HepG2 (cell line): Measurements from ENCODE around the gene RXFP2. TPM values are rescaled to one million over a fixed set of nuclear protein-coding genes. Genes with fewer than 3 reads are reported as not detected.

Experiments used
- ATAC-seq: fragments of 200-7000 bp; cut with Tn5 transposase; 3 replicates; pipeline ENCODE4 v1.9.1; 2020; ENCODE audit warnings: mild to moderate bottlenecking, moderate library complexity
- BruUV-seq: library from RNA; stranded (reverse); fragments of 400-500 nt; replicated peaks from 2 replicates; lab custom pipeline; 2021; lab: Mats Ljungman, UMichigan
- CTCF ChIA-PET: fragments of 300-600 bp; formaldehyde crosslinking; extraction: SDS; loops from one replicate; lab custom pipeline; 2021; ENCODE audit warnings: low total read pairs, inconsistent platforms, low intra/inter-chr PET ratio; lab: Yijun Ruan, JAX
- POLR2A ChIA-PET: fragments of 350-600 bp; sonication (Branson Sonifier 250); formaldehyde crosslinking; loops from one replicate; lab custom pipeline; 2020; ENCODE audit warnings: antibody characterized with exemption, inconsistent platforms; lab: Yijun Ruan, JAX
- DNase-seq: peaks from one replicate; pipeline ENCODE4 v3.0.0-alpha.2; 2015; ENCODE audit warnings: low spot score
- FAIRE-seq: peaks from 3 replicates; lab custom pipeline; 2011; peaks lifted over from hg19 to GRCh38; lab: Jason Lieb, UNC
- H2AFZ ChIP-seq: one replicate; pipeline ENCODE4 v1.6.1; 2011; ENCODE audit warnings: low read length, inconsistent platforms
- H3K27ac ChIP-seq: fragments of 300-600 bp; 3 replicates; pipeline ENCODE4 v1.8.0; 2011; ENCODE audit warnings: mixed run types, mild to moderate bottlenecking, mixed read lengths, low read length, inconsistent platforms; ENCODE audit not compliant: insufficient read depth; ENCODE audit errors: extremely low read length
- H3K27me3 ChIP-seq, 2 experiments: fragments of 200-600 bp in 1 of 2; 2 replicates in 1 of 2; 3 replicates in 1 of 2; pipeline versions ENCODE4 v1.6.0 to v1.8.0; 2011; ENCODE audit warnings: low read length in 2 of 2, mild to moderate bottlenecking in 2 of 2, moderate library complexity in 2 of 2, inconsistent platforms in 1 of 2; ENCODE audit not compliant: insufficient read depth in 2 of 2, control insufficient read depth in 1 of 2
- H3K36me3 ChIP-seq, 2 experiments: fragments of 200-600 bp in 1 of 2; replicated peaks in 1 of 2; 2 replicates in 1 of 2; 3 replicates in 1 of 2; pipeline versions ENCODE4 v1.5.1 to v1.8.0; 2011; ENCODE audit warnings: low read length in 2 of 2, inconsistent platforms in 1 of 2; ENCODE audit not compliant: insufficient read depth in 2 of 2, control insufficient read depth in 1 of 2
- H3K4me1 ChIP-seq: 2 replicates; pipeline ENCODE4 v1.5.1; 2012; ENCODE audit warnings: low read length, inconsistent platforms; ENCODE audit not compliant: insufficient read depth
- H3K4me2 ChIP-seq: 2 replicates; pipeline ENCODE4 v1.6.0; 2011; ENCODE audit warnings: low read depth, low read length, inconsistent platforms
- H3K4me3 ChIP-seq, 3 experiments: fragments of 200-600 bp in 1 of 3; sonication (generic), shearing (Covaris generic) in 1 of 3; replicated peaks in 1 of 3; 2 replicates each; pipeline ENCODE4 v1.5.1; 2011 to 2016; ENCODE audit warnings: low read length in 3 of 3, inconsistent platforms in 2 of 3, low read depth in 2 of 3, mild to moderate bottlenecking in 2 of 3, control low read depth in 1 of 3, mixed read lengths in 1 of 3; ENCODE audit not compliant: insufficient read depth in 1 of 3
- H3K79me2 ChIP-seq: one replicate; pipeline ENCODE4 v1.6.1; 2011; ENCODE audit warnings: low read length, inconsistent platforms; ENCODE audit not compliant: insufficient read depth
- H3K9ac ChIP-seq: 2 replicates; pipeline ENCODE4 v1.6.0; 2011; ENCODE audit warnings: mild to moderate bottlenecking, low read depth, low read length, inconsistent platforms; ENCODE audit not compliant: insufficient read depth
- H3K9me3 ChIP-seq: 2 replicates; pipeline ENCODE4 v1.5.1; 2012; ENCODE audit warnings: mild to moderate bottlenecking, low read length
- H4K20me1 ChIP-seq: 2 replicates; pipeline ENCODE4 v1.6.0; 2011; ENCODE audit warnings: inconsistent platforms, mild to moderate bottlenecking, low read length, moderate library complexity; ENCODE audit not compliant: insufficient read depth
- ARNT ChIP-seq: fragments of 450-650 bp; IDR thresholded peaks from 2 replicates; pipeline ENCODE4 v1.6.1; 2017
- CCAR2 ChIP-seq: fragments of 200-400 bp; formaldehyde crosslinking; optimal IDR thresholded peaks from 2 replicates; pipeline ENCODE3; 2018; ENCODE audit warnings: low read depth, mild to moderate bottlenecking, low read length, moderate library complexity
- CEBPG ChIP-seq: IDR thresholded peaks from 2 replicates; pipeline ENCODE4 v1.6.1; 2016
- FOXK1 ChIP-seq: sonication (generic); formaldehyde crosslinking; IDR thresholded peaks from 2 replicates; pipeline ENCODE4 v1.4.0; 2020; ENCODE audit warnings: low read depth, missing genetic modification reagents, borderline replicate concordance
- FOXO1 ChIP-seq: sonication (generic); formaldehyde crosslinking; IDR thresholded peaks from 2 replicates; pipeline ENCODE4 v1.4.0; 2020; ENCODE audit warnings: missing genetic modification reagents
- GABPB1 ChIP-seq: IDR thresholded peaks from 2 replicates; pipeline ENCODE4 v1.6.1; 2016; ENCODE audit warnings: mild to moderate bottlenecking, missing genetic modification reagents, moderate library complexity, missing compliant biosample characterization
- GTF3A ChIP-seq: sonication (generic); formaldehyde crosslinking; conservative IDR thresholded peaks from 2 replicates; pipeline ENCODE4 v1.4.0; 2020; ENCODE audit warnings: mild to moderate bottlenecking, missing genetic modification reagents
- KDM5A ChIP-seq: fragments of 200-600 bp; sonication (generic); IDR thresholded peaks from 2 replicates; pipeline ENCODE4 v1.7.0; 2018; ENCODE audit warnings: antibody characterized with exemption, mild to moderate bottlenecking, low read length, borderline replicate concordance
- NFKB2 ChIP-seq: sonication (generic); formaldehyde crosslinking; IDR thresholded peaks from 2 replicates; pipeline ENCODE4 v1.4.0; 2020; ENCODE audit warnings: missing genetic modification reagents, borderline replicate concordance
- RXRB ChIP-seq: IDR thresholded peaks from 2 replicates; pipeline ENCODE4 v1.6.1; 2016; ENCODE audit warnings: borderline replicate concordance, missing genetic modification reagents, missing compliant biosample characterization
- SYNCRIP ChIP-seq: fragments of 200-400 bp; formaldehyde crosslinking; IDR thresholded peaks from 2 replicates; pipeline ENCODE4 v1.6.1; 2018; ENCODE audit warnings: mild to moderate bottlenecking, low read depth, low read length; ENCODE audit not compliant: insufficient read depth
- TCF7 ChIP-seq: sonication (generic); IDR thresholded peaks from 2 replicates; pipeline ENCODE4 v1.6.1; 2016; ENCODE audit warnings: antibody characterized with exemption, low read depth
- ZBTB40 ChIP-seq, 2 experiments: fragments of 450-650 bp in 1 of 2; sonication (generic) in 1 of 2; formaldehyde crosslinking in 1 of 2; IDR thresholded peaks; 2 replicates each; pipeline versions ENCODE4 v1.6.1 to v1.8.0; 2016 to 2022; ENCODE audit warnings: antibody characterized with exemption in 1 of 2, mild to moderate bottlenecking in 1 of 2, missing genetic modification reagents in 1 of 2
- ZNF382 ChIP-seq: sonication (generic); formaldehyde crosslinking; IDR thresholded peaks from 2 replicates; pipeline ENCODE4 v1.5.0; 2020; ENCODE audit warnings: missing genetic modification reagents, mild to moderate bottlenecking, borderline replicate concordance
- ZNF564 ChIP-seq: sonication (generic); formaldehyde crosslinking; IDR thresholded peaks from 2 replicates; pipeline ENCODE4 v1.8.1; 2023; ENCODE audit warnings: mild to moderate bottlenecking, missing genetic modification reagents
- ZNF713 ChIP-seq: sonication (generic); formaldehyde crosslinking; IDR thresholded peaks from 2 replicates; pipeline ENCODE4 v1.4.0; 2020; ENCODE audit warnings: mild to moderate bottlenecking, missing genetic modification reagents
- ZSCAN31 ChIP-seq: sonication (generic); formaldehyde crosslinking; IDR thresholded peaks from 2 replicates; pipeline ENCODE4 v1.5.0; 2020; ENCODE audit warnings: low read depth, mild to moderate bottlenecking, missing genetic modification reagents
- WGBS: methylation state at CpG from one replicate; pipeline ENCODE4 v1.1.6; 2017; ENCODE audit warnings: low lambda C conversion rate; 5-methylcytosine and 5-hydroxymethylcytosine counted together
- in situ Hi-C: cut with HindIII; loops from 2 replicates; pipeline ENCODE4 v1.10.0; 2017; ENCODE audit warnings: low pct_unique_long_range_greater_than_20kb; ENCODE audit not compliant: extremely low pct_ligation_motif_present
- intact Hi-C: fragments of 100-400 bp; cut with micrococcal nuclease; formaldehyde crosslinking; loops from one replicate; pipeline ENCODE4 v1.10.0; 2022; ENCODE audit not compliant: unreplicated experiment
- polyA plus RNA-seq, 8 experiments: library from polyadenylated mRNA; depleted of rRNA in 3 of 8; stranded (reverse) in 7 of 8; unstranded in 1 of 8; fragments of >200 nt; fragmentation: Illumina TruSeq in 4 of 8; extraction: Trizol in 4 of 8; gene quantifications; 2 replicates each; pipeline versions ENCODE4 v1.2.1 to v1.2.3, GENCODE V29; 2011 to 2016; ENCODE audit warnings: low read depth in 4 of 8, missing spikeins in 1 of 8, mixed read lengths in 1 of 8; ENCODE audit not compliant: insufficient read depth in 1 of 8
- total RNA-seq, 5 experiments: library from RNA; depleted of rRNA; stranded (reverse); fragments of >200 nt; fragmentation: Illumina TruSeq; extraction: Trizol; gene quantifications; 2 replicates each; pipeline ENCODE4 v1.2.3, GENCODE V29; 2016; ENCODE audit warnings: low read depth in 1 of 5

The RXFP2 gene
- total and polyA plus RNA-seq, 2 of the 13 experiments (the other 11 are each of a cell fraction or from before 2014, with no cell fraction given) = not detected

- no peak for ATAC-seq
- no peak overlapping the region for H2AFZ ChIP-seq
Observed at GRCh38 chr13:31824705-31825517, 85.6 kb downstream of the RXFP2 start.

More at GRCh38 chr13:31824705-31825517, 85.6 kb downstream of the RXFP2 start:
- Histone ChIP-seq H4K20me1 (no peaks in the 10 kb centered on the region), H3K79me2 (no peaks in the 10 kb centered on the region), H3K36me3 (no peaks in the 10 kb centered on the region), H3K27me3 (no peaks in the 10 kb centered on the region; a peak in 1 of 5 replicates), H3K9me3 (no peaks in the 10 kb centered on the region), H3K9ac (no peak overlapping the region), H3K4me2 (no peak overlapping the region), H3K4me1 (no peaks in the 10 kb centered on the region), H3K4me3 (no peak overlapping the region), H3K27ac (no peak overlapping the region)
- no TSS peak for BruUV-seq
- POLR2A ChIA-PET = no interaction called here
- TF ChIP-seq FOXK1 (CRISPR knock-in tag) (no peak), ZSCAN31 (CRISPR knock-in tag) (no peak), FOXO1 (no peak), GTF3A (no peak), ARNT (no peak), ZNF564 (CRISPR knock-in tag) (no peak), ZNF713 (CRISPR knock-in tag) (no peak), TCF7 (no peak), NFKB2 (no peak), RXRB (CRISPR knock-in tag) (no peak), GABPB1 (no peak), ZBTB40 (IDR thresholded peaks at IDR 0.05) (no peak), ZBTB40 (CRISPR knock-in tag; IDR thresholded peaks at IDR 0.05) (no peak), SYNCRIP (no peak), KDM5A (no peak), ZNF382 (CRISPR knock-in tag) (no peak), CCAR2 (no peak), CEBPG (CRISPR knock-in tag) (no peak)
- CTCF ChIA-PET = no interaction called here
- intact Hi-C loops (no loop called here), in situ Hi-C loops (no loop called here)
- DNase-seq (no peak), FAIRE-seq (no peak)
- WGBS = 2% methylated on average over 3 of the region's 3 CpGs
